Measurements from ENCODE around the gene JCAD. TPM values are rescaled to one million over a fixed set of nuclear protein-coding genes. Genes with fewer than 3 reads are reported as not detected.
"Not testable (repeated sequence)": the region's sequence is repeated elsewhere in the genome, so short reads cannot be mapped to it uniquely, and the experiment has no call there.

Gene JCAD
- total RNA-seq (100 to 1,000 TPM in 1 of 2 donors, 10 to 100 TPM in 1; 48.3 to 169 TPM), polyA plus RNA-seq (ENCODE audit: insufficient read length in 2 of 2) (10 to 100 TPM; 35.2 to 51.7 TPM)
- long read RNA-seq, donor 1, full-length matches to known transcripts: 2 of 7 reads
- long read RNA-seq, donor 1, partial matches to known transcripts: 5 of 7 reads
- long read RNA-seq, donor 1, other reads (novel, unspliced or antisense): 0 of 7 reads
- long read RNA-seq, donor 2, full-length matches to known transcripts: 1 of 1 reads
- long read RNA-seq, donor 2, partial matches to known transcripts: 0 of 1 reads
- long read RNA-seq, donor 2, other reads (novel, unspliced or antisense): 0 of 1 reads
- long read RNA-seq, donor 3, full-length matches to known transcripts: 1 of 7 reads
- long read RNA-seq, donor 3, partial matches to known transcripts: 6 of 7 reads
- long read RNA-seq, donor 3, other reads (novel, unspliced or antisense): 0 of 7 reads
- long read RNA-seq, donor 4, full-length matches to known transcripts: 3 of 20 reads
- long read RNA-seq, donor 4, partial matches to known transcripts: 17 of 20 reads
- long read RNA-seq, donor 4, other reads (novel, unspliced or antisense): 0 of 20 reads

GRCh38 chr10:30059209-30060107 is at the start of gene JCAD:
Gene JCAD, minus strand, starts transcription at chr10:30059586. Its CDS starts 11,774 bp downstream, at chr10:30047812.
- peak within 1 kb of the TSS; percentile 76 for H3K27ac ChIP-seq (ENCODE audit: low read depth, low read length)
- H3K9me3 ChIP-seq (ENCODE audit: control insufficient read depth, insufficient read depth, low read length): no peaks in the 10 kb centered on the region
- H3K36me3 ChIP-seq (ENCODE audit: control insufficient read depth, insufficient read depth, low read length): no peaks in the 10 kb centered on the region
- 4% methylated on average over 66 of the region's 66 CpGs for WGBS (ENCODE audit: insufficient coverage)
- H3K4me1 ChIP-seq (ENCODE audit: control insufficient read depth, insufficient read depth, low read length): peaks cover 7% of the 10 kb centered on the region
- peak in 4 of 6 donors; percentile 39 to 86 (median 66) for DNase-seq (ENCODE audit: low read depth in 4 of 6, low spot score in 6 of 6)
- H3K27me3 ChIP-seq (ENCODE audit: control insufficient read depth, insufficient read depth, low read length): no peaks in the 10 kb centered on the region
- peak within 1 kb of the TSS; percentile 51 for H3K4me3 ChIP-seq (ENCODE audit: low read depth, low read length)

DNA sequence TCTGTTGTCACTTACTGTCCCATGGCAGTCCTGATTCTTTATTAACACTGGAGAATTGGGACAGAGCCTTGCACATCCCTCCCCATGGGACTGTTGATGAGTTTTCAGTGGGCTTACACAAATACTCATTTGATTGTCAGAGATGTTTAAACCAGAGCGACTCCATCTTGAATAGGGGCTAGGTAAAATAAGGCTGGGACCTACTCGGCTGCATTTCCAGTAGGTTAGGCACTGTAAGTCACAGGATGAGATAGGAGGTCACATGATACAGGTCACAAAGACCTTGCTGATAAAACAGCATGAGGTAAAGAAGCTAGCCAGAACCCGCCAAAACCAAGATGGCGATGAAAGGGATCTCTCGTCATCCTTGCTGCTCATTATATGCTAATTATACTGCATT is 47.6 kb upstream of the JCAD start:
- no peaks in the 10 kb centered on the region for H3K9me3 ChIP-seq (ENCODE audit: control insufficient read depth, insufficient read depth, low read length)
- H3K4me3 ChIP-seq (ENCODE audit: low read depth, low read length): no peak overlapping the region
- no peak overlapping the region for H3K27ac ChIP-seq (ENCODE audit: low read depth, low read length)
- H3K36me3 ChIP-seq (ENCODE audit: control insufficient read depth, insufficient read depth, low read length): no peaks in the 10 kb centered on the region
- no peaks in the 10 kb centered on the region for H3K4me1 ChIP-seq (ENCODE audit: control insufficient read depth, insufficient read depth, low read length)
- H3K27me3 ChIP-seq (ENCODE audit: control insufficient read depth, insufficient read depth, low read length): no peaks in the 10 kb centered on the region
- 82% methylated on average over 2 of the region's 5 CpGs for WGBS (ENCODE audit: insufficient coverage)
- no peak for DNase-seq (ENCODE audit: low read depth in 4 of 6, low spot score in 6 of 6)

DNA sequence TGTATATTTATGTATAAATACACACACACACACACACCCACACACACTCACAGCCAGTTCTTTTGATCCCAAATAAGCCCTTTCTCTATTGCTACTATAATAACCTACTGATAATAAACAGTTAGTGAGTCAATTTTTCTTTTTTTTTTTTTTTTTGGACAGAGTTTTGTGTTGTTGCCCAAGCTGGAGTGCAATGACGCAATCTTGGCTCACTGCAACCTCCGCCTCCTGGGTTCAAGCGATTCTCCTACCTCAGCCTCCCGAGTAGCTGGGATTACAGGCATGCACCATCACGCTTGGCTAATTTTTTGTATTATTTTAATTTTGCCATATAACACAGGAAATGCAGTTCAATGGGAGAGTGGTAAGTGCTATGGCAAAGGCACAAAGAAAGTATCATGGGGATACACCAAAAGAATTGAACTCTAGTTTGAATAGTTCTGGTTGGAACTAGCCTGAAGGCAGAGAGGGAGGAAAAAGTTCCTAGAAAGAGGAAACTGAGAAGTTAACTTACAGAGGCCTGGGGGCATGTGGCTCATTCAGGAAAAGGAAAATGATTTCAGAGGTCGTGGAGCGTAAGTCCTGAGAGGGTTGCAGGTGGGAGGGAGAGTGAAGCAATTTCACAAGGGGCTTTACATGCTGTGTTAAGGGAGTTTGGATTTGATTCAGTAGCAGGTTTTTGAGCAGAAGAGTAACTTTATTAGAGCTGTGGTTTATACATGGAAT is 44.4 kb upstream of the JCAD start:
- H3K4me3 ChIP-seq (ENCODE audit: low read depth, low read length): no peak overlapping the region

DNA sequence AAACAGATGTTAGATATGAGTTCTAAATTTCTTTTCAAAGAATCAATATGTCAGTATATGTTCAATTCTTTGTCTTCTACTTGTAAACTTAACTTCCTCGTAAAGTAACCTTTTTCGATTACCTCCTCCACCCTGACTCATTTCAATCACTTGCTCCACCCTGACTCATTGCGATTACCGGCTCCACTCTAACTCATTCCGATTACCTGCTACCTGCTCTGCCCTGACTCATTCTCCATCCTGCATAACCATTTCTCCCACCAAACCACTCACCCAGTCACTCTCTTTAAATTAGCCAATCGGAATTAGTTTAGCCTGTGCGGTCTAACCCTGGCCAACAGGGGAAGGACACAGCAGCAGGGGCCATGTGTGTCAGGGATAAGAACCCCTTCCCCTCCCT is 40.3 kb upstream of the JCAD start:
- not testable (repeated sequence) for H3K36me3 ChIP-seq (ENCODE audit: control insufficient read depth, insufficient read depth, low read length); H3K4me1 ChIP-seq (ENCODE audit: control insufficient read depth, insufficient read depth, low read length); H3K27me3 ChIP-seq (ENCODE audit: control insufficient read depth, insufficient read depth, low read length); H3K9me3 ChIP-seq (ENCODE audit: control insufficient read depth, insufficient read depth, low read length); H3K27ac ChIP-seq (ENCODE audit: low read depth, low read length); H3K4me3 ChIP-seq (ENCODE audit: low read depth, low read length); DNase-seq (ENCODE audit: low read depth in 4 of 6, low spot score in 6 of 6)
- 96% methylated on average over 7 of the region's 7 CpGs for WGBS (ENCODE audit: insufficient coverage)

More for the DNA sequence above, 44.4 kb upstream of the JCAD start:
- H3K36me3 ChIP-seq (ENCODE audit: control insufficient read depth, insufficient read depth, low read length): no peaks in the 10 kb centered on the region
- WGBS (ENCODE audit: insufficient coverage): 73% methylated on average over 2 of the region's 7 CpGs
- DNase-seq (ENCODE audit: low read depth in 4 of 6, low spot score in 6 of 6): no peak
- no peaks in the 10 kb centered on the region for H3K27me3 ChIP-seq (ENCODE audit: control insufficient read depth, insufficient read depth, low read length)
- no peaks in the 10 kb centered on the region for H3K4me1 ChIP-seq (ENCODE audit: control insufficient read depth, insufficient read depth, low read length)
- H3K9me3 ChIP-seq (ENCODE audit: control insufficient read depth, insufficient read depth, low read length): no peaks in the 10 kb centered on the region
- H3K27ac ChIP-seq (ENCODE audit: low read depth, low read length): no peak overlapping the region

GRCh38 chr10:30099101-30099500 is 39.7 kb upstream of the JCAD start:
- WGBS (ENCODE audit: insufficient coverage): no CpG with 5 or more reads among the region's 1 CpG
- H3K4me1 ChIP-seq (ENCODE audit: control insufficient read depth, insufficient read depth, low read length): no peaks in the 10 kb centered on the region
- H3K27ac ChIP-seq (ENCODE audit: low read depth, low read length): no peak overlapping the region
- H3K27me3 ChIP-seq (ENCODE audit: control insufficient read depth, insufficient read depth, low read length): no peaks in the 10 kb centered on the region
- peak in 1 of 6 donors; percentile 37 for DNase-seq (ENCODE audit: low read depth in 4 of 6, low spot score in 6 of 6)
- no peaks in the 10 kb centered on the region for H3K36me3 ChIP-seq (ENCODE audit: control insufficient read depth, insufficient read depth, low read length)
- H3K4me3 ChIP-seq (ENCODE audit: low read depth, low read length): no peak overlapping the region
- H3K9me3 ChIP-seq (ENCODE audit: control insufficient read depth, insufficient read depth, low read length): no peaks in the 10 kb centered on the region

DNA sequence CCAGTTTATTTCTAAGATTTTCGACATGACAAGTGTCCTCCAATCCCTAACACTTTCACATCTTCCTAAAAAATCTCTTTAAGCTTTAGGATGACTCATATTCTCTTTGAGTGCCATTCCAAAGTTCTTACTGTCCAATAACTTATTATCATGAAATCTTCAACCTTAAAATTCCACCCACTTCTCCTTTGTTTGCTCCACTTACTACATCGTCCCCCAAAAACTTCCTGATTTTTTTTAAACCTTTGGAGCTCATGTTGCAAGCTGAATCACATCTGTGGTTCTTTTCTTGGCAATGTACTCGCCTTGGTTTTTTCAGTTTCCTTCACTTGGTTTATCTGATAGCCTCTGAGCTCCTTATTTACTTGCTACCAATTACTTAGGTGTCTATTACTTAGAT is 39.2 kb upstream of the JCAD start:
- WGBS (ENCODE audit: insufficient coverage): 80% methylated on average over 2 of the region's 3 CpGs
- Histone ChIP-seq H3K4me3 (ENCODE audit: low read depth, low read length) (no peak overlapping the region), H3K36me3 (ENCODE audit: control insufficient read depth, insufficient read depth, low read length) (no peaks in the 10 kb centered on the region), H3K4me1 (ENCODE audit: control insufficient read depth, insufficient read depth, low read length) (no peaks in the 10 kb centered on the region), H3K27me3 (ENCODE audit: control insufficient read depth, insufficient read depth, low read length) (no peaks in the 10 kb centered on the region), H3K27ac (ENCODE audit: low read depth, low read length) (no peak overlapping the region), H3K9me3 (ENCODE audit: control insufficient read depth, insufficient read depth, low read length) (no peaks in the 10 kb centered on the region)
- no peak for DNase-seq (ENCODE audit: low read depth in 4 of 6, low spot score in 6 of 6)

DNA sequence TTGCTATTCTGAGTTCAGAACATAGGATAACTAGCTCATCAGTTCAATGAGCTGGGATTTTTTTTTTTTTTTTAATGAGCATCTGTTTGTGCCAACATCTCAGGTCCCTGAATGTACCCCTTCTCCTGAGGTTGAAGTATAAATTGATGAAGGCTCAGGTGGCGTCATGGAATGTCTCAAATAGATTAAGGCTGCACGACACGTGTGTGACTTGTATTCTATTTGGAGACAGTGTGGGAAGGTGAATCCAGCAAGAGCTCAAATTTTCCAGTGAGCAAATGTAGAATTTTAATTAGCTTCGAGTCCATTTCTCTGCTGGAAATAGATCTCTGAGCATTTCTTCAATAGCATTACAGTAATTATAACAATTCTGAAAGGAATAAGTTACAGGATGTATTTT is 37.2 kb upstream of the JCAD start:
- no peaks in the 10 kb centered on the region for H3K4me1 ChIP-seq (ENCODE audit: control insufficient read depth, insufficient read depth, low read length)

GRCh38 chr10:30095631-30096422 is 36.4 kb upstream of the JCAD start:
- peaks cover under 1% of the 10 kb centered on the region for H3K4me1 ChIP-seq (ENCODE audit: control insufficient read depth, insufficient read depth, low read length)
- no peaks in the 10 kb centered on the region for H3K9me3 ChIP-seq (ENCODE audit: control insufficient read depth, insufficient read depth, low read length)
- no peak for DNase-seq (ENCODE audit: low read depth in 4 of 6, low spot score in 6 of 6)
- no peak overlapping the region for H3K27ac ChIP-seq (ENCODE audit: low read depth, low read length)
- WGBS (ENCODE audit: insufficient coverage): 60% methylated on average over 2 of the region's 6 CpGs
- no peaks in the 10 kb centered on the region for H3K27me3 ChIP-seq (ENCODE audit: control insufficient read depth, insufficient read depth, low read length)
- H3K36me3 ChIP-seq (ENCODE audit: control insufficient read depth, insufficient read depth, low read length): no peaks in the 10 kb centered on the region
- no peak overlapping the region for H3K4me3 ChIP-seq (ENCODE audit: low read depth, low read length)

More for the DNA sequence above, 37.2 kb upstream of the JCAD start:
- WGBS (ENCODE audit: insufficient coverage): 84% methylated on average over 2 of the region's 4 CpGs
- Histone ChIP-seq H3K4me3 (ENCODE audit: low read depth, low read length) (no peak overlapping the region), H3K9me3 (ENCODE audit: control insufficient read depth, insufficient read depth, low read length) (no peaks in the 10 kb centered on the region), H3K27me3 (ENCODE audit: control insufficient read depth, insufficient read depth, low read length) (no peaks in the 10 kb centered on the region), H3K27ac (ENCODE audit: low read depth, low read length) (no peak overlapping the region), H3K36me3 (ENCODE audit: control insufficient read depth, insufficient read depth, low read length) (no peaks in the 10 kb centered on the region)
- DNase-seq (ENCODE audit: low read depth in 4 of 6, low spot score in 6 of 6): no peak
